ENCODE results near the gene RTL1.

The RTL1 gene

DNA sequence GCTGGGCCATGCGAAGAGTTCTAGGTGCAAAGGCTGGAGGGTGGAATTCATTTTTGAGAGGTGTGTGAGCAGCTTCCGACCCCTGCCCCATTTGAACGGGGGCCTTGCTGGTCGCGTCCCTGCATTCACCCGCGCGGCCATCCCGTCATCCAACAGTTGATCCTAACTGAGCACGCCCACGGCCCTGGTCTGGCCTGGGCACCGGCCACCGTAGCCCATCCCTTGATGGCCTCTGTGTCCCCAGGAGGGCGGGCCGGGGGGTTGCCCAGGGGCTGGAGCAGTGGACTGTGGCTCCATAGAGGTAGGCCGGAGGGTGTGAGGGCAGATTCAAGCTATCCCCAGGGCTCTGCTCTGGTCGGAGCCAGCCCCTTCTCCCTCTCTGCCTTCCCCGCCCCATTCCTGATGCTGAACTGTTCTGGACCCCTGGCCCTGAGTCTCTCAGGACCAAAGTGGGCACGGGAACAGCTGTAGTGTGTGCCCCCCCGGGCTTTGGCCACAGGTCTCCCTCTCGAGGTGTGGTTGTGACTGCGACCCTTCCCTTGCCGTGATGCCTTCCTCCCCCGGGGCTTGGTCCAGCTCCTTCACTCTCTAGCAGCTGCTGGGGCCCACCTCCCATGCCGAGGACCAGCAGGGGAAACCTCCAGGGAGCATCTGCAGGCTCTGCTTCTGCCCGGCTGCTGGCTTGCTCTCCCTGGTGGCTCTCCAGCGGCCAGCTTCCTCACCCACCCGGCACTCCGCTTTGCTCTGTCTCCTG, 68.6 kb downstream of the RTL1 start:
- DNase-seq (ENCODE audit: low read depth in 2 of 2) = no peak

DNA sequence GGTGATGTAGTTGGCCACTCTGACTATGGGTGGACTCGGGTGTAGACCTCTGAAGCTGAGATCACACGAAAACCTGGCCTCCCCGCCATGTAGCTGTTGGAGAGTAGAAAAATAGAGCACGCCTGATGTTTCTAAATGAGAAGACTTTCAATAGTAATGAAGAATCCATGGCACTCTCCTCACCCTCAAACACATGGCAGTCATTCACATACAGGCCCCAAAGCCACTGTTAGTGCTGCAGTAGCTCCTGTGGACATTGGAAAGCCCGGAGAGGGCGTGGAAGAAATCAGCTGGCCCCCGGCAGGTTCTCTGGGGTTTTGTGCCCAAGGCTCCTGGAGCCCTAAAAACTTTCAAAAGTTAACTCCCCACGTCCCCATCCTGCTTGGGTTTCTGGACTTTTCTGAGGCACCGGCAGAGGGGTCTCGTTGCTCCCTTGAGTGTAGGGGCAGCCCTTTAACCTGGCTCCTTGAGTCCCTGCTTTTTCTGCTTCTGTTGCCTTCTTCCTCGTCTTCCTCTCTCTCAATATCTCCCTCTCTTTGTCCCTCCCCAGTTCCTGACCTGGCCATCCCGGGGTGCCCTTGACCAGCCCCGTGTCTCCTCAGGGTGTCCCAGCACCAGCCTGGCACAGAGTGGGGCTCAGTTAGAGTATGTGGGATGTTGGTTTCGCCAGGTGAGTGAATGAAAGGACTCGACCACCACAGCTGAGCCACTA, 69.3 kb downstream of the RTL1 start:
- DNase-seq (ENCODE audit: low read depth in 2 of 2) = no peak

GRCh38 chr14:100832311-100832960, 71.1 kb downstream of the RTL1 start:
- DNase-seq (ENCODE audit: low read depth in 2 of 2) = no peak

DNA sequence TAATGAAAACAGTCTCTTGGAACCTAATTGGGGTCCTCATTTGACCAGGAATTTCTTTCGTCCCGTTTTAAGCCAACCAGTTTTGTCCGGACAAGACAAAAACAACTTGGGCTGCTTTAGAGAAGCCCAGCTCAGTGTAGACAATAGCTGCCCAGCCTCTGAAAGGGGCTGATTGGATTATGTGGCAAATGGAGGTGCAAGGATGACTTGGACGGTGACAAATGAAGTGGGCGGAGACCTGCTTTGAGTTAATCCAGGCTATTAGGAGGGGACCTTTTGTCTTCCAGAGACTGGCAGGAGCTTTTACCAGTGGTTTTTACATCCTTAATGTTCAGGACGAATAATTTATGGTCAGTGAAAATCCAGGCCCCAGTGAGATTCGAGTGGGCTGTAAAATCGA, 72.8 kb downstream of the RTL1 start:
- no peak for DNase-seq (ENCODE audit: low read depth in 2 of 2)

Data from stimulated activated CD4-positive, alpha-beta T cell treated with anti-CD3 and anti-CD28 coated beads, Interleukin-4, amount 100 ng/mL, for 48 hours (primary cell).